ENCODE data around the gene SLCO4A1. TPM values are rescaled to one million over a fixed set of nuclear protein-coding genes. Genes with fewer than 3 reads are reported as not detected.
A peak's percentile ranks its signal among the peaks of the same experiment; 100 is the strongest.

Gene SLCO4A1
- total and polyA plus RNA-seq, 9 of the 15 experiments (the other 6 are each of a cell fraction or from before 2014, with no cell fraction given) = 1.6 to 21.9 (median 12.8) TPM

DNA sequence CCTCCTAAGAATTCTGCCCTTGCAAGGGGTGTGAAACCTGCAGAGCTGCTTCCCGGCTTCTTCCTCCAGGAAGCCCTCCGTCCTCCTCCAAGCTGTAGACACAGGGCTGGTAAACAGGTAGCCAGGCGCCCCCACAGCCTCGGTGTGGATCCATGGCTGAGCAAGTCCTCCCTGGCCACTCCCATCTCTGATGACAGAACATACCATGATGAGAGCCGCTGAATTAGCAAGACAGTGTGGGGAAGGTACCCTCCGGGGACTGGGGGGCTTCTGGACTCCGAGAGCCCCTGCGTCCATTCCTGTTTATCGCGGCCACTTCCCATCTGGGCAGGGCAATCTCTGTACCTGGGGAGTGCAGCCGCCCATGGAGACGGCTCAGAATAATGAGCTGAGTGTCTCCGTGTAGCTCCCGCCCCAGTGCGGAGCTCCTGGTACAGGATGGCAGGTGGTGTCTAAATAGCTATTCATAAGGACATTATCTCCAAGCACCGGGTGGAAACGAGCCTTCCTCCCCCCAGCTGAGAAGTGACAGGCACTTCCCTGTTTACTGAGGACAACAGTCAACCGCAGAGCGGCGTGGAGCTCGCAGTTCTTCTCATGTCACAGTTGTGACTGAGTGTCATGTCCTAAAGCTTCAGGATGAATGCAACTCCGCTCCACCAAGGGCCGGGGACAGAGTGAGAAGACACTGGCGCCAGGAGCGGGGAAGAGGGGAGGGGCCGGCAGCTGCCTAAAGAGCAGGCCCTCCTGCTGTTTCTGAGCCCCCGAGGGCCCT lies 43.7 kb downstream of the SLCO4A1 start (continued):
- TF ChIP-seq, protein P1, sequence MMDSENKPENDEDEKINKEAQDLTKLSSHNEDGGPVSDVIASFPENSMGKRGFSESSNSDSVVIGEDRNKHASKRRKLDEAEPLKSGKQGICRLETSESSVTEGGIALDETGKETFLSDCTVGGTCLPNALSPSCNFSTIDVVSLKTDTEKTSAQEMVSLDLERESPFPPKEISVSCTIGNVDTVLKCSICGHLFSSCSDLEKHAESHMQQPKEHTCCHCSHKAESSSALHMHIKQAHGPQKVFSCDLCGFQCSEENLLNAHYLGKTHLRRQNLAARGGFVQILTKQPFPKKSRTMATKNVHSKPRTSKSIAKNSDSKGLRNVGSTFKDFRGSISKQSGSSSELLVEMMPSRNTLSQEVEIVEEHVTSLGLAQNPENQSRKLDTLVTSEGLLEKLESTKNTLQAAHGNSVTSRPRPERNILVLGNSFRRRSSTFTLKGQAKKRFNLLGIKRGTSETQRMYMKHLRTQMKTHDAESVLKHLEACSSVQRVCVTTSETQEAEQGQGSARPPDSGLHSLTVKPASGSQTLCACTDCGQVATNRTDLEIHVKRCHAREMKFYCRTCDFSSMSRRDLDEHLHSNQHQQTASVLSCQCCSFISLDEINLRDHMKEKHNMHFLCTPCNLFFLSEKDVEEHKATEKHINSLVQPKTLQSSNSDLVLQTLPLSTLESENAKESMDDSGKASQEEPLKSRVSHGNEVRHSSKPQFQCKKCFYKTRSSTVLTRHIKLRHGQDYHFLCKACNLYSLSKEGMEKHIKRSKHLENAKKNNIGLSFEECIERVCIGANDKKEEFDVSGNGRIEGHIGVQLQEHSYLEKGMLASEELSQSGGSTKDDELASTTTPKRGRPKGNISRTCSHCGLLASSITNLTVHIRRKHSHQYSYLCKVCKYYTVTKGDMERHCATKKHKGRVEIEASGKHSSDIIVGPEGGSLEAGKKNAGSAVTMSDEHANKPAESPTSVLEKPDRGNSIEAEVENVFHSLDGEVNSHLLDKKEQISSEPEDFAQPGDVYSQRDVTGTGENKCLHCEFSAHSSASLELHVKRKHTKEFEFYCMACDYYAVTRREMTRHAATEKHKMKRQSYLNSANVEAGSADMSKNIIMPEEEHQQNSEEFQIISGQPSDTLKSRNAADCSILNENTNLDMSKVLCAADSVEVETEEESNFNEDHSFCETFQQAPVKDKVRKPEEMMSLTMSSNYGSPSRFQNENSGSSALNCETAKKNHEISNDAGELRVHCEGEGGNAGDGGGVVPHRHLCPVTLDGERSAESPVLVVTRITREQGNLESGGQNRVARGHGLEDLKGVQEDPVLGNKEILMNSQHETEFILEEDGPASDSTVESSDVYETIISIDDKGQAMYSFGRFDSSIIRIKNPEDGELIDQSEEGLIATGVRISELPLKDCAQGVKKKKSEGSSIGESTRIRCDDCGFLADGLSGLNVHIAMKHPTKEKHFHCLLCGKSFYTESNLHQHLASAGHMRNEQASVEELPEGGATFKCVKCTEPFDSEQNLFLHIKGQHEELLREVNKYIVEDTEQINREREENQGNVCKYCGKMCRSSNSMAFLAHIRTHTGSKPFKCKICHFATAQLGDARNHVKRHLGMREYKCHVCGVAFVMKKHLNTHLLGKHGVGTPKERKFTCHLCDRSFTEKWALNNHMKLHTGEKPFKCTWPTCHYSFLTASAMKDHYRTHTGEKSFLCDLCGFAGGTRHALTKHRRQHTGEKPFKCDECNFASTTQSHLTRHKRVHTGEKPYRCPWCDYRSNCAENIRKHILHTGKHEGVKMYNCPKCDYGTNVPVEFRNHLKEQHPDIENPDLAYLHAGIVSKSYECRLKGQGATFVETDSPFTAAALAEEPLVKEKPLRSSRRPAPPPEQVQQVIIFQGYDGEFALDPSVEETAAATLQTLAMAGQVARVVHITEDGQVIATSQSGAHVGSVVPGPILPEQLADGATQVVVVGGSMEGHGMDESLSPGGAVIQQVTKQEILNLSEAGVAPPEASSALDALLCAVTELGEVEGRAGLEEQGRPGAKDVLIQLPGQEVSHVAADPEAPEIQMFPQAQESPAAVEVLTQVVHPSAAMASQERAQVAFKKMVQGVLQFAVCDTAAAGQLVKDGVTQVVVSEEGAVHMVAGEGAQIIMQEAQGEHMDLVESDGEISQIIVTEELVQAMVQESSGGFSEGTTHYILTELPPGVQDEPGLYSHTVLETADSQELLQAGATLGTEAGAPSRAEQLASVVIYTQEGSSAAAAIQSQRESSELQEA (IDR thresholded peaks at IDR 0.05; ENCODE audit: low read depth) = no peak
- TF ChIP-seq ZNF282 (CRISPR knock-in tag; IDR thresholded peaks at IDR 0.05) (no peak), CHD4 (IDR thresholded peaks at IDR 0.05; ENCODE audit: insufficient read depth, insufficient replicate concordance, low read depth, low read length, poor library complexity, severe bottlenecking) (no peak), NELFE (IDR thresholded peaks at IDR 0.05; ENCODE audit: insufficient read depth, insufficient read length) (no peak), CCNT2 (IDR thresholded peaks at IDR 0.05; ENCODE audit: borderline replicate concordance, extremely low read depth, insufficient read length, low read depth, low read length) (peak; percentile 24), TCF7L2 (IDR thresholded peaks at IDR 0.05; ENCODE audit: low read depth, low read length) (no peak), HIVEP1 (CRISPR knock-in tag; IDR thresholded peaks at IDR 0.05) (no peak), HCFC1 (IDR thresholded peaks at IDR 0.05; ENCODE audit: low read depth, low read length) (no peak), ESRRA (IDR thresholded peaks at IDR 0.05; ENCODE audit: borderline replicate concordance, low read depth) (no peak; the same call in 1 of the 2 replicates), ZNF134 (CRISPR knock-in tag; conservative IDR thresholded peaks at IDR 0.05) (no peak), TRIM24 (IDR thresholded peaks at IDR 0.05) (no peak), CTBP1 (IDR thresholded peaks at IDR 0.05; ENCODE audit: borderline replicate concordance) (peak; percentile 88), NCOA1 (IDR thresholded peaks at IDR 0.05; ENCODE audit: low read depth) (peak; percentile 27; the same call in 1 of the 2 replicates), POLR3A (IDR thresholded peaks at IDR 0.05; ENCODE audit: borderline replicate concordance, extremely low read depth, insufficient read depth, insufficient read length) (no peak), ZFX (CRISPR knock-in tag; IDR thresholded peaks at IDR 0.05) (no peak), ARID1B (IDR thresholded peaks at IDR 0.05) (peak; percentile 85), PHF20 (IDR thresholded peaks at IDR 0.05; ENCODE audit: partially characterized antibody) (no peak), CC2D1A (IDR thresholded peaks at IDR 0.05) (no peak)
- TF ChIP-seq, protein P2, sequence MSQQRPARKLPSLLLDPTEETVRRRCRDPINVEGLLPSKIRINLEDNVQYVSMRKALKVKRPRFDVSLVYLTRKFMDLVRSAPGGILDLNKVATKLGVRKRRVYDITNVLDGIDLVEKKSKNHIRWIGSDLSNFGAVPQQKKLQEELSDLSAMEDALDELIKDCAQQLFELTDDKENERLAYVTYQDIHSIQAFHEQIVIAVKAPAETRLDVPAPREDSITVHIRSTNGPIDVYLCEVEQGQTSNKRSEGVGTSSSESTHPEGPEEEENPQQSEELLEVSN (IDR thresholded peaks at IDR 0.05; ENCODE audit: borderline replicate concordance in 1 of 2, extremely low read depth in 1 of 2, insufficient read depth in 1 of 2, insufficient read length in 1 of 2, low read depth in 1 of 2, low read length in 1 of 2, poor library complexity in 1 of 2, severe bottlenecking in 1 of 2) = peak in 1 of 2 experiments; percentile 49

All from K562 (cell line).